GM18498 (cell line): Measurements from ENCODE around the gene NOMO2.
A peak's percentile ranks its signal among the peaks of the same experiment; 100 is the strongest.
"Not testable (repeated sequence)": the region's sequence is repeated elsewhere in the genome, so short reads cannot be mapped to it uniquely, and the experiment has no call there.

ENCODE experiments used
- ATAC-seq: cut with Tn5 transposase; IDR thresholded peaks from one replicate; pipeline ENCODE4 v1.9.1; 2021; ENCODE audit warnings: mild to moderate bottlenecking, moderate library complexity; ENCODE audit not compliant: unreplicated experiment

NOMO2 gene

DNA sequence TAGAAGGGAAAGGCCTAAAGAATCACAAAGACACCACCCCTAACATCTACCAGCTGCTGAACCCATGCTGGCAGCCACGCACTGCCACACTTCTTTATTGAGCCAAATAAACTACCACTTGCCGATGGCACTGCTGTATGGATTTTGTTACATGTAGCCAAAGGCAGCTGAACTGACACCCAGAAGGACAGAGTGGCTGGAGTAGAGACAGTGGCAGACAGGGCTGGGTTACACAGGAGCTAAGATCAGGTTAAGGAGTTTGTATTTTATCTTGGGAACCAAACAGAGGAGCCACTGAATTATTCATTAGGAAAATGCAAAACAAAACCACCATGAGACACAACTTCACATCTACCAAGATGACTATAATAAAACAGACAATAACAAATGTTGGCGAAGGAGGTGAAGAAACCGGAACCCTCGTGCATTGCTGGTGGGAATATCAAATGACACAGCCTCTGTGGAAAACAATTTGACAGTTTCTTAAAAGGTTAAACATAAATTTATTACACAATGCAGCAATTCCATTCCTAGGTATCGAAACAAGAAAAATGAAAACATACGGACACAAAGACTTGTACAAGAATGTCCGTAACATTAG is 35.9 kb downstream of the NOMO2 start:
- not testable (repeated sequence) for ATAC-seq

DNA sequence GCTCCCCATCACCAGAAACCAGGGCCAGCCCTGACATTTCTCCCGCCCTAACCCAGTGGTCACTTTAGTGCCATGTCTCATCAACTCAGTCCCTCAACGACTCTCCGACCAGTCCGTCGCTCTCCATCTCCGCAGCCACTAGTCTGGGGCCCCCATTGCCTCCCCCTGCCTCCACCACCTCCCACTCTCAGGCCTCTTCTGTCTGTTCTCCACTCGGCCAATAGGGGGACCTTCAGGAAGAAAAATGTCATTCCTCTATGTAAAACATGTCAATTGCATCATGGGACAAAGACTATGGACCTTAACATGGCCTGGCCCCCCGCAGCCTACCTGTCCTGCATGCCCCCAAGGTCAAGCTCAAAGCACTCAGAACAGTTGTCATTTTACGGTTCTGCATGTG is 39.3 kb downstream of the NOMO2 start:
- ATAC-seq = not testable (repeated sequence)

DNA sequence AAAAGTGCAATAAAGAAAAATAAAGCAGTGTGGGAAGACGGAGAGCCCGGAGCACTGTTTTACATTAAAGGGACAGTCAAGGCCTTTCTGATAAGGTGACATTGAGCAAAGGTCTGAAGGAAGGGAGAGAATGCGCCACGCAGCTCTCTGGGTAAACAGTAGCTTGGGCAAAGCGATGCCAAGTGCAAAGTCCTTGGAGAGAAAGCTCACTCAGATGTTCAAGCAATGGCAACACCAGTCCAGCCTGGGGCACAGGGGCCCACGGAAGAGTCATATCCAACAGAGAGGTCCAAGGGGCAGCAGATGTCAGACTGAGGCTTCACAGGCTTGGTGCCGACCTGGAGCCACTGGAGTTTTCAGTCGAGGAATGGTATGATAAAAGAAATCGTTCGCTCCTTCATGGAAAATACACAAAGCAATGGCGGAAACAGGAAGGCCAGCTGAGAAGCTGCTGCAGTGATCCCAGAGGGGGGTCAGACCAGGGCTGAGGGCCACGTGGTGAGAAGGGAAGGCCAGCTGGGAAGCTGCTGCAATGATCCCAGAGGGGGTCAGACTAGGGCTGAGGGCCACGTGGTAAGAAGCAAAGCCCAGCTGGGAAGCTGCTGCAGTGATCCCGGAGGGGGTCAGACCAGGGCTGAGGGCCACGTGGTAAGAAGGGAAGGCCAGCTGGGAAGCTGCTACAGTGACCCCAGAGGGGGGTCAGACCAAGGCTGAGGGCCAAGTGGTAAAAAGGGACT is 40.3 kb downstream of the NOMO2 start:
- not testable (repeated sequence) for ATAC-seq

DNA sequence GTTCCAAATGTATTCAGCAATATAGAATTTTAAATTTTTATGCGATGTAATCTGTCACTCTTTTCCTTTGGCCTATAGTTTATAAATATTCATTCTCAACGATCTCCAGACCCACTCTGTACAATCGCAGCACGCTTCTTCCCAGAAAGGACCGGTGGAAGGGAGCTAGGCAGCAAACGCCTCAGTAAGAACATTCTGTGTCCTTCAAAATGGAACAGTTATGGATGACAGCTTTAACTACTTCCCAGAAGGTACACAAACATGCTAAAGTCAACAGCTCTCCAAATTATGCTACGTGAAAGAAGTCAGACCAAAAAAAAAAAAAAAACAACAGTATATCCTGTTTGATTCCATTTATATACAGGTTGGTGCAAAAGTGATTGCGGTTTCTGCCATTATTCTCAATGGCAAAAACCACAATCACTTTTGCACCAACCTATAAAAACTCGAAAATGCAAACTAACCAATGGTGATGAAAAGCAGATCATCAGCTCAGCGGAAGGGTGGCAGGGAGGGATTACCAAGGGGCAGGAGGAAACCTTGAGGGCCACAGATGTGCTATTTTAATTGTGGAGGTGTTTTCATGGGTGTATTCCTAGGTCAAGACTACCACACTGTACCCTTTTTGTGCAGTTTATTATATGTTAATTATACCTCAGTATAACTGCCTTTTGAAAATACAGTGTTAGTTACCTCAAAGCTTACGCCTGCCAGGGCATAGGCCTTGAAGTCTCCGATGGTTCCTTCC is 43.2 kb downstream of the NOMO2 start:
- ATAC-seq = not testable (repeated sequence)

DNA sequence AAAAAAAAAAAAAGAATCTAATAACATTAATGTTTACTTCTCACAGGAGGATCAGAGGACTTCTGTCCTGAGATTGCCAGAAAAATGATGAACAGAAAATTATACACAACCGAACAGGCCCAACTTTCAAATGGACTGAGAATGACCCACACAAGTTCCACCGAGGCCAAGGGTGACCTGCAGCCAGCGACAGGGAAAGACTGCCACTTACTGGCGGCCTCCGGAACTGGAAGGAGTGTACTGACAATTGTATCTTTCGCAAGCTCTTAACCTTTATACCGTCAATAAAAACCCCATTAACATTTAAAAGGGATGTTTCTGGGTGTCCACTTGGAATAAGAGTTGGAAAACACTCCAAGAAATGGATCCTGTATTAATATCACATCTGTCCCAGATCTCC is 63.5 kb downstream of the NOMO2 start:
- not testable (repeated sequence) for ATAC-seq

DNA sequence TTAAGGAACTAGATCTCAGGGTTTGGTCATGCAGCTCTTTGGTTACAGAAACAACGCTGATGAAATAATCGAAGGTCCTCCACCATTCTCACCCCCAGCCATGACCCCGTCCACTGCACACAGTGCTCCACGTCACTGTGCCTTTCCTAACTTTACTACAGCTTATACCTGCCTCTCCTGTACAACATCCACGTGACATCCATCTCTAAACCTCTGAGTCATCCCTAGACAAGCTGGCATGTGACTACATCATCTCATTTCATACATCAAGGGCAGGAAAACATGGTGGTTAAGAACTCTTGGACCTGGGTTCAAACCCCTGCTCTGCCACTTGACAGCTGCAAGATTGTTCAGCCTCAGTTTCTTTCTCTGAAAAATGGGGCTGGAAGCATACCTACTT is 64.9 kb downstream of the NOMO2 start:
- not testable (repeated sequence) for ATAC-seq

DNA sequence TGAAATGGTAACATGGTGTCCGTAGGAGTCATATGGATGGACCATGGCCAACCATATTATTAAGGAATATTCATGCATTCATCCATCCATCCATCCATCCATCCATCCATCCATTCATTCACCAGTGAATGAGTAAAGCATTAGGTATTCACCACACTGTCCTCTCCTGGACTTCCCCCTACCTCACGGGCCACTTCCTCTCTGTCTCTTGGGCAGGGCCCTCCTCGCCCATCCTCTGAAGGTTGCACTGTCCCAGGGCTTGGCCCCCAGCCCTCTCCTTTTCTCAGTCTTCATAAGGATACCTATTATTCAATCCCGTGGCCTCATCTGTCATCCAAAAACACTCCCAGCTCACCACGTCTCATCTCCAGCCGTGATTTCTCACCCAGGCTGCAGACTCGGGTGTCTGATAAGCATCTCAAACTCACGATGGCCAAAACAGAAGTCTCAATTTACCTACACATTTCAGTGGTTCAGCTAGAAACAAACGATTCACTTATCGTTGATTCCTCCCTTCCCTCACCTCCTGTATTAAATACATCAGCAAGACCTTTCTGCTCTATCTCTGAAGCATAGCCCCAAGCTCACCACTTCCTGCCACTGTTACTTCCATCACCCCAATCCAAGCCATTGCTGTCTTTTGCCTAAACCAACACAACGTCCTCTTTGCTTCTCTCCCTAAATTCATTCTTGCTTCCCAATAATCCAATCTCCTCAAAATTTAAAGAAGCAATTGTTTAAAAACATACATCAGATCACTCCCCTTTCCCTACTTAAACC is 69.6 kb downstream of the NOMO2 start:
- not testable (repeated sequence) for ATAC-seq

DNA sequence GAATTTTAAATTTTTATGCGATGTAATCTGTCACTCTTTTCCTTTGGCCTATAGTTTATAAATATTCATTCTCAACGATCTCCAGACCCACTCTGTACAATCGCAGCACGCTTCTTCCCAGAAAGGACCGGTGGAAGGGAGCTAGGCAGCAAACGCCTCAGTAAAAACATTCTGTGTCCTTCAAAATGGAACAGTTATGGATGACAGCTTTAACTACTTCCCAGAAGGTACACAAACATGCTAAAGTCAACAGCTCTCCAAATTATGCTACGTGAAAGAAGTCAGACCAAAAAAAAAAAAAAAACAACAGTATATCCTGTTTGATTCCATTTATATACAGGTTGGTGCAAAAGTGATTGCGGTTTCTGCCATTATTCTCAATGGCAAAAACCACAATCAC is 125.9 kb downstream of the NOMO2 start:
- not testable (repeated sequence) for ATAC-seq

DNA sequence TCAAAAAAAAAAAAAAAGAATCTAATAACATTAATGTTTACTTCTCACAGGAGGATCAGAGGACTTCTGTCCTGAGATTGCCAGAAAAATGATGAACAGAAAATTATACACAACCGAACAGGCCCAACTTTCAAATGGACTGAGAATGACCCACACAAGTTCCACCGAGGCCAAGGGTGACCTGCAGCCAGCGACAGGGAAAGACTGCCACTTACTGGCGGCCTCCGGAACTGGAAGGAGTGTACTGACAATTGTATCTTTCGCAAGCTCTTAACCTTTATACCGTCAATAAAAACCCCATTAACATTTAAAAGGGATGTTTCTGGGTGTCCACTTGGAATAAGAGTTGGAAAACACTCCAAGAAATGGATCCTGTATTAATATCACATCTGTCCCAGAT is 146.1 kb downstream of the NOMO2 start:
- ATAC-seq = not testable (repeated sequence)

DNA sequence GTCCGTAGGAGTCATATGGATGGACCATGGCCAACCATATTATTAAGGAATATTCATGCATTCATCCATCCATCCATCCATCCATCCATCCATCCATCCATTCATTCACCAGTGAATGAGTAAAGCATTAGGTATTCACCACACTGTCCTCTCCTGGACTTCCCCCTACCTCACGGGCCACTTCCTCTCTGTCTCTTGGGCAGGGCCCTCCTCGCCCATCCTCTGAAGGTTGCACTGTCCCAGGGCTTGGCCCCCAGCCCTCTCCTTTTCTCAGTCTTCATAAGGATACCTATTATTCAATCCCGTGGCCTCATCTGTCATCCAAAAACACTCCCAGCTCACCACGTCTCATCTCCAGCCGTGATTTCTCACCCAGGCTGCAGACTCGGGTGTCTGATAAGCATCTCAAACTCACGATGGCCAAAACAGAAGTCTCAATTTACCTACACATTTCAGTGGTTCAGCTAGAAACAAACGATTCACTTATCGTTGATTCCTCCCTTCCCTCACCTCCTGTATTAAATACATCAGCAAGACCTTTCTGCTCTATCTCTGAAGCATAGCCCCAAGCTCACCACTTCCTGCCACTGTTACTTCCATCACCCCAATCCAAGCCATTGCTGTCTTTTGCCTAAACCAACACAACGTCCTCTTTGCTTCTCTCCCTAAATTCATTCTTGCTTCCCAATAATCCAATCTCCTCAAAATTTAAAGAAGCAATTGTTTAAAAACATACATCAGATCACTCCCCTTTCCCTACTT is 152.2 kb downstream of the NOMO2 start:
- ATAC-seq = not testable (repeated sequence)

DNA sequence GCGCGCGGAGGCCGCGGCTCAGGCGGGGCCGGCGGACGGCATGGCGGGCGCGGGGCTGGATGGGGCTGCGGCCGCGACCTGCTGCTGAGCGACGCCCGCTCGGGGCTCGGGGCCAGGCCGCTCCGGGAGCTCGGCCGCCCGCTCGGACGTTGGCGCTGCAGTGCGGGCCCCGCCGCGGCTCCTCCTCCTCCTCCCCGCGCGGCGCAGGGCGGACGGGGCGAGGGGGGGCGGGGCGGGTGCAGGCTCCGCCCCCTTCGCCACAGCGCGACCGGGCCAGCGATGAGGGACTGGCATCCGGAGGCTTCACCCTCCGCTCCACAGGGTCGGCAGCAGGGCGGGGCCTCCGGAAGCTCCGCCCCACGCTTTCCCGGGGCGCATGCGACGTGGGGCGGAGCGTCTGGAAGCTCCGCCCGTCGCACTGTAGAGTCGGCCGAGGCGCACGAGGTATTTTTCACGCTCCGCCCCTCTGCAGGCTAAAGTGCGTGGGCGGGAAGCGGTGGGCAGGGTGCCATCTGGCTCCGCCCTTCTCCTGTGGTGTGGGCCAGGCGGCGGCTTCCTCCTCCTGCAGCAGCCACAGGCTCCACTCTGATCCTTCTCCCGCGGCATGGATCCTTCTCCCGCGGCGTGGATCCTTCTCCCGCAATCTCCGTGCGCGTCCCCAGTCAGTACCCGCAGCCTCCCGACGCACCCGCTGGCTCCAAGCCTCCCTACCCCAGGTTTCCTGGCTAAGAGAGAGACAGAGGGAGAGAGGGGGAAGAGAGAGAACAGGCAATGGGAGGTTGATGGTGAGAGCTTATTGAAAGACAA is 159.8 kb downstream of the NOMO2 start:
- peak; percentile 78 for ATAC-seq

DNA sequence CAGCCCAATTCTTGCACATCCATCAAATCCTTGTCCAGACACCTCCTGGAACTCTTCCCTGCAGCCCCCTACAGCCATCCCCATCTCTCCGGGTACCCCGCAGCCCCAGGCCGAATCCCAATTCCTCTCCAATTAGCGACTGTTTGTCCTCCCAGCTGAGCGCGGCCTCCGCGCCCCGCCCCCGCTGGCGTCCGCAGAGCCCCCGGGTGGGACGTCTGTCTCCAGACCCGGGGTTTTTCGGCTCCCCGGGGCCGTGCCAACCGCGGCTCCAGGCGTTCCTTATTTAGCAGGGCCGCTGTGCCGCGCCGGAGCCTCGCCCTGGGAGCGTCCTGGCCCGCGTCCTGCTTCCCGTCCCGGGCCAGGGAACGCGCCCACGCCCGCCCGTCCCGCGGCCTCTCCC is 160.7 kb downstream of the NOMO2 start:
- ATAC-seq = not testable (repeated sequence)

DNA sequence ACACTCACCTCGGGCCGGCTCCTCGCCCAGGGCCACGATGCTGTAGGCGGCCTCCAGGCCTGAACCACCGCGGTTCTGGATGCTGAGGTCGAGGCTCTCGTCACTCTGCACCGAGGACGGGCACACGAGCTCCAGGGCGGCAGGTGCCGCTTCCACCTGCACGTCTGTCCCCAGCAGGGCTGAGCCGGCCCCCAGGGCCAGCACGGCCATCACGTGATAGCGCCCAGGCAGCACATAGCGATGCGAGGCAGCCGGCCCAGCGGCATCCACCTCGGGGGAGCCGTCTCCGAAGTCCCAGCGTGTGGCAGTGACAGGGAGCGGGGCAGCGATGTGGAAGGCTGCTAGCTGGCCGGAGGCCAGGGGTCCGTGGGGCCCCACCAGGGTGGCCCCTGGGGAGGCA is 167.5 kb downstream of the NOMO2 start:
- not testable (repeated sequence) for ATAC-seq

DNA sequence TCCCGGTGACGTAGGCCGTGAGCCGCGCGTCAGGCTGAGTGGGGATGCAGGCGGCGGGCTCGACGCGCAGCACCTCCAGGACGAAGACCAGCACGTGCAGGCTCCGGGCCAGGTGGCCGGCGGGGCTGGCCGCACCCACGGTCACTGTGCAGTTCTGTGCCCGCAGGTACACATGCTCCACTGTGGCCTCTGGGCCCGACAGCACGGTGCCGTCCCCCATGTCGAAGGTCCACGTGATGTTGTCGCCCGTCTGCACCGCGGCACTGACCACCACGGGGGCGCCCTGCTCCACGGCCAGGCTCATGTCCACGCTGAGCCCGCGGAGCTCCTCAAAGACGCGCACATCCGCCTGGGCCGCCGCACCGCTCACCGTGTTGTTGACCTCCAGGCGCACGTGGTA is 174.1 kb downstream of the NOMO2 start:
- not testable (repeated sequence) for ATAC-seq

DNA sequence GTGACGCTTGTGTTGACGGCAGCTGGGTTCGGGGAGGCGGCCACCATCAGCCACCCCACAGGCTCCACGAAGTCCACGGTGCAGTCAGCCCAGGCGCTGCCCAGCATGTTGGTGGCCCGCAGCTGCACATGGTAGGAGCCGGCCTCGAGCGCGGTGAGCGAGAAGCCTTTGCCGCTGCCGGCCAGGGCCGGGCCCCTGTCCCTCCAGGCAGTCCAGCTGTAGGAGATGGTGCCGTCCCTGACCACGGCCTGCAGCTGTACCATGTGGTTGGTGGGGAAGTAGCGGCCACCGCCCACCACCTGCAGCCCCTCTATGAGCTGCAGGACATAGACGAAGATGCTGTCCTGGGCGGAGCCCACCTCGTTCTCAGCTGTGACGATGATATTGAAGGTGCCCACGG is 175.4 kb downstream of the NOMO2 start:
- ATAC-seq = not testable (repeated sequence)

DNA sequence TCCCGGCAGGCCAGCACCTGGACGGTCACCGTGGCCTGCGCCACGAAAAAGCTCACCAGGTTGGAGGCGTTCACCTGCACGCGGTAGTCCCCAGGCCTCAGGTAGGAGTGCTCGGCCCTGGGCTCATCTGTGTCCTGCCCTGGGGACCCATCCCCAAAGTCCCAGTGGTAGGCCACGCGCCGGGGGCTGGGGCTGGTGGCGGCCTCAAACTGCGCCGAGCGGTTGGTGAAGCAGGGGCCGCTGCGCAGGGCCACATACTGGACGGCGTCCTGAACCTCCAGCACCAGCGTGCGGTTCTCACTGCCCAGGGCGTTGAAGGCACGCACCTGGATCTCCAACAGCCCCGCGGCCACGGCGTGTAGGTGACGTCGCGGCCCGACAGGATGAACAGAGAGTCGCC is 176.6 kb downstream of the NOMO2 start:
- ATAC-seq = not testable (repeated sequence)

DNA sequence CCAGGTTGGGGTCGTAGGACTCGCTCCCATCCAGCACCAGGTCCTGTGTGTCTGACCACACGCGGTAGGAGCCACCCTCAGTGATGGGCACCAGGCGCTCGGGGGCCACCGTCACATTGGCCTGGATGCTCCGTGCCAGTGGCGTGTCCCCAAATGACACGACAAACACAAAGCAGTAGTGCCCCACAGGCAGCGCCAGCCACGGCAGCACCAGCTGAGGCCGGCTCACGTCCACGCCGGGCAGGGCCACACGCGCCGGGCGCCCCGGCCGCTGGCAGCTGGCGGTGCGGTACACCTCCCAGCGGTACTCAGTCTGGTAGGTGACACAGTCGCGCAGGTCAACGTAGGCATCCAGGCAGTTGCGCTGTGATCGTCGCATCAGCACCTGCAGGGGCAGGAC is 177.0 kb downstream of the NOMO2 start:
- not testable (repeated sequence) for ATAC-seq

DNA sequence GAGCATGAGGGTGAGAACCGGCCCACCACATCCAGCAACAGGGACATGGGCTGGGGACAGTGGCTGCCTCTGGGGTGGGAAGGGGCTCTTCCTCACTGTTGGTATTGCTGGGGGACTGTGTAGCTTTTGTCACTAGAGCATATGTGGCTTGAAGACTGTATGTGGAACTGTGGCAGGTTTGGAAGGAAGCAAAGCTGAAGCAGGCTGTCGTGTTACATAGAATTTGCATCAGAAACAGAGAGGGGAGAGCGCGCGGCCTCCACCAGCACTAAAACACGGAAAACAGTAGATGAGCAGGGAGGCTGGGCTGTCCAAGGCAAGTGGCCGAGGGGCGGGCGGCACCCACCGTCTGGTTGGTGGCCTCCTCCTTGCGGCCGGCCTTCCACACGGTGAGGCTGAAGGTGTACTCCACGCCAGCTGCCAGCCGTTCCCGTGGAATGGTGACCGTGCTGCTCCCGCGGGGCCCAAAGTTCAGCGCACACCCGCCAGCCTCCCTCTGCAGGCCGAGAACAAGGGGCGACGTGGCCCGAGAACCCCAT is 177.7 kb downstream of the NOMO2 start:
- ATAC-seq = not testable (repeated sequence)

DNA sequence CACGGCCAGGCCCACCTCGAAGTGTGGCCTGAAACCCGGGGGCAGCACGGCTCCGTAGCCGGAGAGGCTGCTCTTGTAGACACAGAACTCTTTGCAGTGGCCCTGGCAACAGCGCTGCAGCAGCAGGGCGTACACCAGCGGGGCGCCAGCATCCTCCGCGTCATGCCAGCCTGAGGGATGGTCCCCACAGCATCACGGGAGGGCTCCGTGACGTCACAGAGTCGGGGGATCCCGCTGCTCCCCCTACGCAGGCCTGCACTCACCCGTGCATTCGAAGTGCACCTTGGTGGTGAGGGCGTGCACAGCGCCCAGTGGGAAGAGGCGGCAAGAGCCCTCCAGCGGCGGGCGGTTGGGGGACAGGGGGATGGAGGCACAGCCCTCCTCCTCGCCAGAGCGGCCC is 179.2 kb downstream of the NOMO2 start:
- not testable (repeated sequence) for ATAC-seq
